ENCODE data around the gene BTAF1.

The BTAF1 gene

DNA sequence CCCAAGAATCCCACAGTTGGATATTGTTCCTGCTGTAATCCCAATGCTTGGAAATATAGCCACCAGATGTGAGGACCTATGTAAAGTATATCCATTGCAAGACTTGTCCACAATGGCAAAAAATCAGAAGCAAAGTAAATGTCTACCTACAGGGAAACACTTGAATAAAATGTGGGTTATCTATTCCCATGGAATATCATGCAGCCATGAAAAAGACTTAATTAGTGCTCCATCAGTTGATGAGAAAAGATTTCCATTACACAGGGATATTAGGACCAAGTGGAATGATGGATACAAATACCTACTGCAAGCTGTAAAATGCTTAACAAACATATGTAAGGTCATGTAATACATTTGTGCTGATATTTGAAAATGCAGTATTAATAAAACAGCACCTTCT lies 131.2 kb downstream of the BTAF1 start:
- DNase-seq: no peak

GRCh38 chr10:92062273-92062672 lies 138.7 kb downstream of the BTAF1 start:
- no peak for DNase-seq

DNA sequence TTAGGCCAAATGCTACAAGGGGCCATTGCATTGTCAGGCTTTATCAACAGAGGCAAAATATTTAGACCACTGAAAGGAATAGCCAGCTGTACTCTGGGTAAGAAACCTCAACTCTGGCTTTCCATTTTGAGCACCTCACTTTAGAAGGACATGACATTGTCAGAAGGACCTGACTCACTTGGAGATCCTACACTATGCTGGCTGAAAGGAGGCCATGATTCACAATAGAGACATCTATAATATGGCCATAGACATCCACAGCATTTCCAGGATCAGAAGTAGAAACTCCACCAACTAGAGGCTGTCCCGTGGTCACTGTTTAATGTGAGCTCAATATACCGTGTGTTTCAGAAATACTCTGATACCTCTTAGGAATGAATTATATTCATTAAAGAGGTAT lies 140.9 kb downstream of the BTAF1 start:
- no peak for DNase-seq

GRCh38 chr10:92066386-92066785 lies 142.8 kb downstream of the BTAF1 start:
- no peak for DNase-seq

GRCh38 chr10:92068900-92069299 lies 145.3 kb downstream of the BTAF1 start:
- DNase-seq: no peak

- no peak for DNase-seq
Measured at GRCh38 chr10:92074126-92074887, 150.7 kb downstream of the BTAF1 start.

GRCh38 chr10:92075829-92076228 lies 152.3 kb downstream of the BTAF1 start:
- DNase-seq: no peak

DNA sequence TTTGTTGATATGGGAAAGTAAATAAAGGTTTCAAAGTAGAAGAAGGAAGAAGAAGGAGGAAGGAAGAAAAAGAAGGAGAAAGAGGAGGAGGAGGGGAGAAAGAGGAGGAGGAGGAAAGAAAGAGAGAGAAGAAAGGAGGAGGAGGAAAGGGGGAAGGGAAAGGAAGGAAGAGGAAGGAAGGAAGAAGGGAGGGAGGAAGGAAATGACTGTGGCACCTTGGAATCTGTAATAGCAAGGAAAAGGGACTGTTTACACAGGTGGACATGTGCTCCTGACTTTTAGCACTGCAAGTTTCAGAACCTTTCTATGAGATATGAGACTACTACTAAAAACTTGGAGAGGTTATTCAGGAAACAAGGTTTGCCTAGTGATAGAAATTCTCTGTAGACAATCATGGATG lies 153.2 kb downstream of the BTAF1 start:
- no peak for DNase-seq

DNA sequence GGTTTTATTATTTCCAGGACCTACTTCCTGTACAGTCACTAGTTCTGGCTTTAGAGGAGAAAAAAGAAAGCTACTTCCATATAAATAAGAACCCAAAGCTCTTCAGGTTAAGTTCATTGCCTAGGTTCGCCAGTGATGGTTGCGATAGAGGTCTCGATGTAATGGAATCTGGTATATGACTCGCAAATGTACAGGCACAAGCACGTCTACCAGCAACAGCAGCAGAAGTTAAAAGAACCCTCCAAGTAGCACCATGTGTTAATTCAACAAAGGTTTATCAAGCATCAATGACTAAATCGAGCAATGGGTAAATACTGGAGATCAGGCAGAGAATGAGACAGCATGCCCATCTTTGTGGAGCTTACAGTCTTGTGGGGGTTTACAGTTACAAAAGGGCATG lies 155.4 kb downstream of the BTAF1 start:
- DNase-seq: no peak

Measured in activated naive CD4-positive, alpha-beta T cell (primary cell).